Uterus (tissue), 4 donors: Measurements from ENCODE around the gene ZCCHC7. TPM values are rescaled to one million over a fixed set of nuclear protein-coding genes. Genes with fewer than 3 reads are reported as not detected.

Experiments
- DNase-seq, 2 donors: peaks; one replicate each; pipeline ENCODE4 v3.0.0-alpha.2; 2019 to 2020
- H3K27ac ChIP-seq, 2 donors: fragments of 200-600 bp; sonication (generic); 1 replicate in 1 of 2; 2 replicates in 1 of 2; pipeline ENCODE4 v1.5.1; 2016 to 2018
- H3K27me3 ChIP-seq, 2 donors: fragments of 200-600 bp; sonication (generic); one replicate each; pipeline ENCODE4 v1.5.1; 2018 to 2019; ENCODE audit warnings: control low read depth in 1 of 2
- H3K36me3 ChIP-seq, 2 donors: fragments of 200-600 bp; sonication (generic); one replicate each; pipeline ENCODE4 v1.5.1; 2019; ENCODE audit warnings: control low read depth in 1 of 2
- H3K4me1 ChIP-seq, 2 donors: fragments of 200-600 bp; sonication (generic); one replicate each; pipeline ENCODE4 v1.5.1; 2018 to 2019; ENCODE audit warnings: control low read depth in 1 of 2
- H3K4me3 ChIP-seq, 2 donors: fragments of 200-600 bp; sonication (generic); 1 replicate in 1 of 2; 2 replicates in 1 of 2; pipeline ENCODE4 v1.5.1; 2018 to 2019; ENCODE audit warnings: mild to moderate bottlenecking in 1 of 2
- H3K9me3 ChIP-seq, 2 donors: fragments of 200-600 bp; sonication (generic); one replicate each; pipeline ENCODE4 v1.5.1; 2019; ENCODE audit warnings: control low read depth in 1 of 2
- POLR2A ChIP-seq, 2 donors: fragments of 450-650 bp; IDR thresholded peaks; one replicate each; pipeline ENCODE4 v1.6.1; 2016; ENCODE audit warnings: antibody characterized with exemption in 2 of 2, mild to moderate bottlenecking in 1 of 2, moderate library complexity in 1 of 2
- intact Hi-C: fragments of 100-400 bp; cut with DNase I; formaldehyde crosslinking; loops from one replicate; pipeline ENCODE4 v1.15.1; 2023; ENCODE audit warnings: low total_unique reads
- total RNA-seq, 4 donors: library from RNA; depleted of rRNA in 3 of 4; stranded (reverse); fragments of >200 nt in 3 of 4; gene quantifications; one replicate each; pipeline versions ENCODE4 v1.1.0 to v1.2.4, GENCODE V29; 2014 to 2023
- TF ChIP-seq, protein P1 (sequence below), 4 experiments: fragments of 200-600 bp in 2 of 4; fragments of 450-650 bp in 2 of 4; sonication (generic) in 2 of 4; IDR thresholded peaks; one replicate each; pipeline ENCODE4 v1.5.1; 2016 to 2019; ENCODE audit warnings: antibody characterized with exemption in 4 of 4, mild to moderate bottlenecking in 2 of 4, moderate library complexity in 1 of 4
- donor health status: DM: yes; HTN: yes; CAD: no.

Gene ZCCHC7
- total RNA-seq, 4 donors from 2014 or later, result 15.6 to 37.4 (median 30.2) TPM

DNA sequence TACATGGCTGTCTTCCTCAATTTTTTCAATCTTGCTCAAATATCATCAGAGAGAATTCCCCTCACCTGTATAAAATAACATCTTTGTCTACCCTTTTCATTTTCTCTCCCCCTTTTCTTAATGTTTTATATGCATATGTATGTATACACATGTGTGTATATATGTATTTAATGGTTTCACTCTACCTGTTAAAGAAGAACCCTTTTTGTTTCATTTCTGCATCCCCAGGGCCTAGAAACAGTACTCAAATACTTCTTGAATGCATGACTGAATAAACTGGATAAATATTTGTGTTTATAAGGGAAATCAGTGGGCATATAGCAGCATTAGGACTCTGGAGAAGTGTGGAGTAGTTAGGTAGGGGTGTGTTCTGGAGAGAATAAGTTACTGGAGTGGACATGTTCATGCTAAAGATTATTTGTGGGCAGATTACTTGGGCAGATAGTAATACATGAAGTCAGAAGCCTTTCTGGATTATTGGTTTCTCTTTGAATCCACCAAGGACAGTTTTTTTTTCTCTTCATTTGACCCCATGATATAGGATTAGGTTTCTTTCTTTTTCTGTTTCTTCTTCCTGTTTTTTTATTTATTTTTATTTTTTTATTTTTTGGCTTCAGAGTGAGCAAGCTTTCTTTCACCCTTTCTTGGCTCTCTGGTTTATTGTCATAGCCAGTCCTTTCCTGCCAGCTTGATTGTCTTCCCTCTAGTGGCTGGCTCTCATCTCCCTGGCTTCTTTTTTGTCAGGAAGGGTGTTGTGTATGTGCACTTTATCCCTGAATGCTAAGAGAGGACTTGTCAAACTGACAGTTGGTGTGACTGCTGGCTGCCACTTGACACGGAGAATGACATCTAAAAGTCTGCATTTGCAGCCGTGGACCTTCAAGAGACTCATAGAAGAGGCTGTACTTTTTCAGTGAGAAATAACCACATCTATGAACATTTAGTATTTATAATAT, 89.3 kb downstream of the ZCCHC7 start:
- TF ChIP-seq, protein P1, sequence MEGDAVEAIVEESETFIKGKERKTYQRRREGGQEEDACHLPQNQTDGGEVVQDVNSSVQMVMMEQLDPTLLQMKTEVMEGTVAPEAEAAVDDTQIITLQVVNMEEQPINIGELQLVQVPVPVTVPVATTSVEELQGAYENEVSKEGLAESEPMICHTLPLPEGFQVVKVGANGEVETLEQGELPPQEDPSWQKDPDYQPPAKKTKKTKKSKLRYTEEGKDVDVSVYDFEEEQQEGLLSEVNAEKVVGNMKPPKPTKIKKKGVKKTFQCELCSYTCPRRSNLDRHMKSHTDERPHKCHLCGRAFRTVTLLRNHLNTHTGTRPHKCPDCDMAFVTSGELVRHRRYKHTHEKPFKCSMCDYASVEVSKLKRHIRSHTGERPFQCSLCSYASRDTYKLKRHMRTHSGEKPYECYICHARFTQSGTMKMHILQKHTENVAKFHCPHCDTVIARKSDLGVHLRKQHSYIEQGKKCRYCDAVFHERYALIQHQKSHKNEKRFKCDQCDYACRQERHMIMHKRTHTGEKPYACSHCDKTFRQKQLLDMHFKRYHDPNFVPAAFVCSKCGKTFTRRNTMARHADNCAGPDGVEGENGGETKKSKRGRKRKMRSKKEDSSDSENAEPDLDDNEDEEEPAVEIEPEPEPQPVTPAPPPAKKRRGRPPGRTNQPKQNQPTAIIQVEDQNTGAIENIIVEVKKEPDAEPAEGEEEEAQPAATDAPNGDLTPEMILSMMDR (IDR thresholded peaks at IDR 0.05), result no peak
- no peak for TF ChIP-seq POLR2A (IDR thresholded peaks at IDR 0.05)
- no peak for DNase-seq
- Histone ChIP-seq H3K36me3 (no peaks in the 10 kb centered on the region), H3K9me3 (no peaks in the 10 kb centered on the region), H3K4me3 (no peak overlapping the region), H3K27ac (no peak overlapping the region), H3K27me3 (no peaks in the 10 kb centered on the region), H3K4me1 (no peaks in the 10 kb centered on the region)
- intact Hi-C loops, result no loop called here

DNA sequence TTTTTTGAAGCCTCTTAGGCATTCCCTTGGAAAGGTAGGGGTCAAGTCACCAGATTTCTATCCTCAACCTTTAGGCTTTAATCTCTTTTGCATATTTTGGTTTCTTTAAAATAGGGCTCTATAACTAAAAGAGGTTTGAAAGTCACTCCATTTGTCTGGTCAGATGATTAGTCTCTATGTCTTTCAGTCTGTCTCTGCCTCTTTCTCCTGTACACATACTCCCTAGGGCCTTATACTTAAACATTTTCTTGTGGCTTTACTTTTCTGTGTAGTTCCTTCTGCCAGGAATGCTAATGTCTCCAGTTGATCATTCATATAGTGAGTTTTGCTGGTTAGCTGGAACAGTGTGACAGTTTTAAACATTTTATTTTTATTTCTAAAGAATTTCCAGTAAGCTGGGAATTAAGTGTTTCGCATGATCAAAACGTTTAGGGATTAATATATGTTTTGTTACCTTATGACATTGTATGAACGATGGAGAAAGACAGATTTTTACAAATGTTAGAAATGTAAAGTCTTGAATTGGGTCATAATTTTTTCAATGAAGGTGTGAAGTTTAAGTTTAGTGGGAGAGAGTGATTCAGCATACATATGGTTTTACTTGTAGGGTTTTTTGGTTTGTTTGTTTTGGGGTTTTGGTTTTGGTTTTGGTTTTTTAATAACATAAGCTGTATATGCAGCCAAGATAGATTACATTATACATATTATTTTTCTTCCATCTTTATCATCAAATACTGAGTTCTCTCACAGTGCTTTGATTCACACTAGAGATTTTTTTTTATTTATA, 90.6 kb downstream of the ZCCHC7 start:
- DNase-seq, result no peak
- no peaks in the 10 kb centered on the region for H3K27me3 ChIP-seq
- H3K4me1 ChIP-seq, result no peaks in the 10 kb centered on the region
- TF ChIP-seq POLR2A (IDR thresholded peaks at IDR 0.05), result no peak
- TF ChIP-seq, protein P1 (IDR thresholded peaks at IDR 0.05), result no peak
- H3K9me3 ChIP-seq, result no peaks in the 10 kb centered on the region
- H3K27ac ChIP-seq, result no peak overlapping the region
- H3K4me3 ChIP-seq, result no peak overlapping the region
- no peaks in the 10 kb centered on the region for H3K36me3 ChIP-seq
- intact Hi-C loops, result no loop called here

DNA sequence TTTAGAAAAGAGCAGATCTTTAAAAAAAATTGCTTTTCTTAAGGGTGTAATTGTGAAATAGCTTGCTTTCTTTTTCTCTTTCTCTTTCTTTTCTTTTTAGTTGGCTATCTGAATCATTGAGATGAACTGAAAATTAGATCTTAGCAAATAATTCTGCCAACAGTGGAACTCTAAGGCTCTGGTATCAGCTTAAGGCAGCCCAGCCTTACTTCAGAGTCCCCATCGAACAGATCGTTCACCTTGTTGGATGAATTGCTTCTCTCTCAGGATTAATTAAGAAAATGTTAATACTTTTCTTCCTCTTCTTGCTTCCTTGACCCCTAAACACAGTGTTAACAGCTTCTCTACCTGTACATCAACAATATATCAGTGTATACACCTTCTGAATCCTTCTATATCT, 92.1 kb downstream of the ZCCHC7 start:
- no peak for DNase-seq
- Histone ChIP-seq H3K9me3 (no peaks in the 10 kb centered on the region), H3K27ac (no peak overlapping the region), H3K27me3 (no peaks in the 10 kb centered on the region), H3K4me1 (no peaks in the 10 kb centered on the region), H3K4me3 (no peak overlapping the region), H3K36me3 (no peaks in the 10 kb centered on the region)
- intact Hi-C loops, result no loop called here
- no peak for TF ChIP-seq POLR2A (IDR thresholded peaks at IDR 0.05)
- TF ChIP-seq, protein P1 (IDR thresholded peaks at IDR 0.05), result no peak

DNA sequence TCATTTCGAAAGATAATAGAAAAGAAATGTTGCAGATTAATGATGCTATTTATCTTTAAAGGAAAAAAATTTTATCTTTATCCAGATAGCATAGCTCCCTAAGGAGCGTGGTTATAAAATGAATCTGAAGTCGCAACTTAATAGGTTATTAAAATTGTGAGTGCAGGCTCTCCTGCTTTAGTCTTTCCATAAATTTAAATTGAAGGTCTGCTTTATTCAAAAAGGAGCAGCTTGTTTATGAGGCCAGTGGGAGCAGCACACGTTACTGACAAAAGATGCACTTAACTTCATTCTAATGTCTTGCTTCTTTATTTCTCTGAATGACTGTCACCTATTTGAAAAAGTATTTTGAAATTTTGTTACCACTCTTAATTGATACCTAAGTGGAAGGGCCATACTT, 95.0 kb downstream of the ZCCHC7 start:
- TF ChIP-seq, protein P1 (IDR thresholded peaks at IDR 0.05), result no peak
- TF ChIP-seq POLR2A (IDR thresholded peaks at IDR 0.05), result no peak
- Histone ChIP-seq H3K27ac (no peak overlapping the region), H3K4me1 (no peaks in the 10 kb centered on the region), H3K27me3 (no peaks in the 10 kb centered on the region), H3K9me3 (no peaks in the 10 kb centered on the region), H3K36me3 (no peaks in the 10 kb centered on the region), H3K4me3 (no peak overlapping the region)
- DNase-seq, result no peak
- intact Hi-C loops, result no loop called here

DNA sequence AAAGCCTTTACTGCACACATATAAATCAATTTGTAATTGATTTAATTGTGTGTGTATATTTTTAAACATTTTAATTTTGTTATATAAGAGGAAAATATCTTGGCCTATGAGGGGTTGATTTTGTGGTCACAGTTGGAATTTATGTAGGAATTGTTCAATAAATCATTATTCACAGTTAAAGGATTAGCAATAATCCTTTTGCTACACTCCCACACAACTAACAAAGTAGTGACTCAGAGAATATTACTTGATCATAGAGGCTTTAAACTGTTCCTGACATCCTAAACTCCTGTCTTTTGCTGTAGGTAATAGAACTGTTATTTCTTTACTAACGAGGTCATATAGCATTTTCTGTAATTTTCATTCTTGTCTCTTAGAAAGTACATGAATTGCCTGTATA, 95.5 kb downstream of the ZCCHC7 start:
- no peak overlapping the region for H3K4me3 ChIP-seq
- H3K4me1 ChIP-seq, result no peaks in the 10 kb centered on the region
- no peaks in the 10 kb centered on the region for H3K9me3 ChIP-seq
- H3K27me3 ChIP-seq, result no peaks in the 10 kb centered on the region
- no peak for DNase-seq
- H3K36me3 ChIP-seq, result no peaks in the 10 kb centered on the region
- no peak overlapping the region for H3K27ac ChIP-seq
- intact Hi-C loops, result no loop called here
- TF ChIP-seq POLR2A (IDR thresholded peaks at IDR 0.05), result no peak
